Measurements from ENCODE around the gene ZNFX1. TPM values are rescaled to one million over a fixed set of nuclear protein-coding genes. Genes with fewer than 3 reads are reported as not detected.

ZNFX1 gene
- total RNA-seq, 1 donor from 2014 or later = 27.5 TPM

- Histone ChIP-seq H3K36me3 (peaks cover 7 to 90% of the 10 kb centered on the region in 2 donors), H3K9me3 (no peaks in the 10 kb centered on the region), H3K4me1 (no peaks in the 10 kb centered on the region), H3K4me3 (no peak overlapping the region), H3K27ac (no peak overlapping the region), H3K27me3 (no peaks in the 10 kb centered on the region)
- DNase-seq (ENCODE audit: extremely low spot score in 2 of 2) = no peak
- intact Hi-C loops (cut with DNase I) = no loop called here
- TF ChIP-seq POLR2AphosphoS5 (IDR thresholded peaks at IDR 0.05; ENCODE audit: insufficient read depth in 1 of 2, low read depth in 1 of 2) (no peak), POLR2A (IDR thresholded peaks at IDR 0.05) (no peak), CTCF (IDR thresholded peaks at IDR 0.05) (no peak)
Measured at GRCh38 chr20:49230561-49231133, 47.2 kb downstream of the ZNFX1 start.

GRCh38 chr20:49230021-49230420, 47.8 kb downstream of the ZNFX1 start:
- H3K27ac ChIP-seq = no peak overlapping the region

DNA sequence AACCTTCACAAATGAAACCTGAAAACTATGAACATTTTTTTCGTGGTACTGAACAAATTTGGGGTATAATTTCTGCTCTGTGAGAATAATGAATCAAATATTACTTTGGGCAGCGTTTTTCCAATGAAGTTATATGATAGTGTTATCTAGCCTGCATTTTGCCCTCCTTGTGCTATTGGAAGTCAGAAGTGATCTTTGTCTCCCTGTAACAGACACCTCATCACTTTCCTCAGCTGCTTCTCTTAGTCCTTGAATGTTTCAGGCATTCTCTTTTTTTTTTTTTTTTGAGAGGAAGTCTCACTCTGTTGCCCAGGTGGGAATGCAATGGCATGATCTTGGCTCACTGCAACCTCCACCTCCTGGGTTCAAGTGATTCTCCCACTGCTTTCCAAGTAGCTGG, 48.5 kb downstream of the ZNFX1 start:
- DNase-seq (ENCODE audit: extremely low spot score in 2 of 2) = no peak
- H3K4me3 ChIP-seq = no peak overlapping the region
- no peaks in the 10 kb centered on the region for H3K4me1 ChIP-seq
- H3K9me3 ChIP-seq = no peaks in the 10 kb centered on the region
- intact Hi-C loops (cut with DNase I) = no loop called here
- no peaks in the 10 kb centered on the region for H3K27me3 ChIP-seq
- peaks cover 7 to 90% of the 10 kb centered on the region in 2 donors for H3K36me3 ChIP-seq
- H3K27ac ChIP-seq = no peak overlapping the region
- TF ChIP-seq CTCF (IDR thresholded peaks at IDR 0.05) (no peak), POLR2AphosphoS5 (IDR thresholded peaks at IDR 0.05; ENCODE audit: insufficient read depth in 1 of 2, low read depth in 1 of 2) (no peak), POLR2A (IDR thresholded peaks at IDR 0.05) (no peak)

More at GRCh38 chr20:49230021-49230420, 47.8 kb downstream of the ZNFX1 start:
- no peak for DNase-seq (ENCODE audit: extremely low spot score in 2 of 2)
- Histone ChIP-seq H3K4me1 (no peaks in the 10 kb centered on the region), H3K27me3 (no peaks in the 10 kb centered on the region), H3K4me3 (no peak overlapping the region), H3K36me3 (peaks cover 7 to 90% of the 10 kb centered on the region in 2 donors), H3K9me3 (no peaks in the 10 kb centered on the region)
- intact Hi-C loops (cut with DNase I) = no loop called here
- TF ChIP-seq CTCF (IDR thresholded peaks at IDR 0.05) (no peak), POLR2A (IDR thresholded peaks at IDR 0.05) (no peak), POLR2AphosphoS5 (IDR thresholded peaks at IDR 0.05; ENCODE audit: insufficient read depth in 1 of 2, low read depth in 1 of 2) (no peak)

DNA sequence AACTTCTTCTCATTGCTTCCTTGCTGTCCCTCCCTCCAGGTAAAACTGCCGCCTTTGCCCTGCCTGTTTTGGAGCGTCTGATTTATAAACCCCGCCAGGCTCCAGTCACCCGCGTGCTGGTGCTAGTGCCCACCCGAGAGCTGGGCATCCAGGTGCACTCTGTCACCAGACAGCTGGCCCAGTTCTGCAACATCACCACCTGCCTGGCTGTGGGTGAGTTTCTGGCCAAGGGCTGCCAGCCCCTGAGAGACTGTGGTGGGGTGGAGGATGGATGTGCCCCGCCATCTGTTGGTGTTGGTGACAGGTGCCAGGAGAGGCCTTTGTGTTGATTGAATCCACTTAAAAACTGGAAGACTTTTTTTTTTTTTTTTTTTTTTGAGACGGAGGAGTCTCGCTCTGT, 49.2 kb downstream of the ZNFX1 start:
- no peak for DNase-seq (ENCODE audit: extremely low spot score in 2 of 2)
- Histone ChIP-seq H3K9me3 (no peaks in the 10 kb centered on the region), H3K27ac (no peak overlapping the region), H3K4me1 (no peaks in the 10 kb centered on the region), H3K36me3 (peaks cover 4 to 90% of the 10 kb centered on the region in 2 donors), H3K27me3 (no peaks in the 10 kb centered on the region), H3K4me3 (no peak overlapping the region)
- intact Hi-C loops (cut with DNase I) = no loop called here
- TF ChIP-seq POLR2AphosphoS5 (IDR thresholded peaks at IDR 0.05; ENCODE audit: insufficient read depth in 1 of 2, low read depth in 1 of 2) (no peak), POLR2A (IDR thresholded peaks at IDR 0.05) (no peak), CTCF (IDR thresholded peaks at IDR 0.05) (no peak)

DNA sequence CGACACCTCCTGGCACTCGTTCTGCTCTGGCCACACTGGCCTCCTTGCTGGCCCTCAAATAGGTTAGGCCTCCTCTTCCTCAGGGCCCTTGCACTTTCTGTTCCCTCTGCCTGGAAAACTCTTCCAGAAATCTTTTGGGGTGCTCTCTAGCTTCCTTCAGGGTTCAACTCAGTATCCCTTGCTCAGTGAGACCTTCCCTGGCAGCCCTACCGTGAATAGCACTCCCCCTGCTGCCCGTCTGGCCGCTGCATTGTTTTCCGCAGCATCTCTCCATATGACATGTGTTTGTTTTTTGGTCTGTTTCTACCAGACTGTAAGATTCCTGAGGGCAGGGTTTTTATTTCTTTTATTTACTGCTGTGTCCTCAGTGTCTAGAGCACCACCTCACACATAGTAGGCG, 52.0 kb downstream of the ZNFX1 start:
- TF ChIP-seq POLR2A (IDR thresholded peaks at IDR 0.05) = no peak
- TF ChIP-seq CTCF (IDR thresholded peaks at IDR 0.05) = no peak
- TF ChIP-seq POLR2AphosphoS5 (IDR thresholded peaks at IDR 0.05; ENCODE audit: insufficient read depth in 1 of 2, low read depth in 1 of 2) = no peak
- no peaks in the 10 kb centered on the region for H3K27me3 ChIP-seq
- no peaks in the 10 kb centered on the region for H3K9me3 ChIP-seq
- DNase-seq (ENCODE audit: extremely low spot score in 2 of 2) = no peak
- no peak overlapping the region for H3K27ac ChIP-seq
- H3K4me3 ChIP-seq = no peak overlapping the region
- peaks cover 5% of the 10 kb centered on the region for H3K4me1 ChIP-seq
- intact Hi-C loops (cut with DNase I) = no loop called here
- peaks cover 4 to 94% of the 10 kb centered on the region in 2 donors for H3K36me3 ChIP-seq

All from vagina (tissue), 2 donors.